GM20000 (cell line): ENCODE results near the gene MAK.

Source experiments
- DNase-seq: peaks from one replicate; pipeline ENCODE4 v3.0.0; 2012; ENCODE audit warnings: low spot score
- CTCF ChIP-seq: IDR thresholded peaks from 2 replicates; pipeline ENCODE4 v1.5.1; 2012; ENCODE audit warnings: mild to moderate bottlenecking, control low read depth; ENCODE audit errors: extremely low read depth, missing control alignments

The MAK gene

DNA sequence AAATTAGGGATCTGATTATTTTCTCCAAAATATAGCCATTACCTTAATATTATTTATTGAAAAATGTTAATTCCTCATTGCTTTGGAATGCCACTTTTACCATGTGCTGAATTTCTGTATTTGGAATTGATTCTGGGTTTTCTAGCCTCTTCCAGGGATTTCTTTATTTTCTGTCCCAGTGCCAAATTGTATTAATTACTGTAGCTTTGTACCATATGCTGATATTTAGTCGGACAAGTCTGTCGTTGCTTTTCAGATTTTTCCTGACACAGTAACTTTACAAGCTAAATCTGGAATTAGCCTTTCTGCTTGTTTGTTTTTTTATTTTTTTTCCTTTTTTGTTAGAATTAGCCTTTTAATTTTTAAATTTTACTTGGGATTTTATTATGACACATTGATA is 101.6 kb downstream of the MAK start:
- DNase-seq: no peak
- TF ChIP-seq CTCF: no peak

GRCh38 chr6:10733863-10734262 is 104.5 kb downstream of the MAK start:
- DNase-seq: no peak
- TF ChIP-seq CTCF: no peak

DNA sequence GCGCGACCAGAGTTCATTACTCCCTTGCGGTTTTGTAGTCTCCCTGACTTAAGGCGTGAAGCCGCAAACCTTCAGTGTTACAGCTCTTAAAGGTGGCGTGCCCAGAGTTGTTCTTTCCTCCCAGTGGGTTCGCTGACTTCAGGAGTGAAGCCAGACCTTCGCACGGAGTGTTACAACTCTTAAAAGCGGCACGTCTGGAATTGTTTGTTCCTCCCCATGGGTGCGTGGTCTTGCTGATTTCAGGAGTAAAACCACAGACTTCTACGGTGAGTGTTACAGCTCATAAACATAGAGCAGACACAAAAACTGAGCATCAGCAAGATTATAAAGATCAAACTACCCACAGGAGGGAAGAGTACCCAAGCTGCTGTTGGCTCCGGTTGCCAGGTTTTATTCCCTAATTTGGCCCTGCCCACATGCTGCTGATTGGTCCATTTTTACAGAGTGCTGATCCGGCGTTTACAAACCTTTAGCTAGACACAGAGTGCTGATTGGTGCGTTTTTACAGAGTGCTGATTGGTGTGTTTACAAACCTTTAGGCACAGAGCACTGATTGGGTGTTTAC is 105.1 kb downstream of the MAK start:
- TF ChIP-seq CTCF: no peak
- no peak for DNase-seq

DNA sequence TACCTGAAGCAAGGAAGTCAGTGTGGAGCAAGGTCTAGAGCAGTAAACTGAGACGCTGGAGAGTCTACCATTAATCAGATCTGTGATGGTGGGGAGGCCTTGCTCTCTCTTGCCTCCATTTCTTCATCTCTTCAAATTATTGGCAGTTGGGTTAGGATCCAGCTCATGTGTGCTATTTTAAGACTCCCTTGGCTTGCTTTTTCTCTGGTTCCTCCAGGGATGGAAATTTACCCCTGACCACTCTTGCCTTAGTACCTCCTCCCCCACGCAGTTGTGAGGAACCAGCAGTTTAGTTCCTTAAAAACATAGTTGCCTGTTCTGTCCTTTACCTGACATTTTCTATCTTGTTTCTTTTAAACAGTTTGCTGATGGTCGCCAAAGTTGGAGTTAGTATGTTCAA is 108.1 kb downstream of the MAK start:
- DNase-seq: no peak
- TF ChIP-seq CTCF: no peak

DNA sequence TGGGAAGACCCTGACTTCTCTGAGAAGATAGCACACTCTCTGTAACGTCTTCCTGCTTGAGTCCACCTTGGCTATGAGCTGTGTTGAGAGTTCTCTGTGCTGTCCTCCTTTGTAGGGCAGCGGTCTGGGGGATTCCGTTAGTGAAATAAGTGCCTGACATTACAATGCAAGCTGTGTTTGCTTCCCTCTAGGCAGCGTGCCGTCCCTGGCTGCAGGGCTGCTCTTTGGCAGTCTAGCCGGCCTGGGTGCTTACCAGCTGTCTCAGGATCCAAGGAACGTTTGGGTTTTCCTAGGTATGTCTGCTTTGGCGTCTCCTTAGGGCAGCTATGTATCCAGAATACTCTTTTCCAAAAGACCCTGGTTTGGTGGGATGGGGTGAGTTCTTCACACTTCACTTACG is 112.6 kb downstream of the MAK start:
- no peak for TF ChIP-seq CTCF
- no peak for DNase-seq

DNA sequence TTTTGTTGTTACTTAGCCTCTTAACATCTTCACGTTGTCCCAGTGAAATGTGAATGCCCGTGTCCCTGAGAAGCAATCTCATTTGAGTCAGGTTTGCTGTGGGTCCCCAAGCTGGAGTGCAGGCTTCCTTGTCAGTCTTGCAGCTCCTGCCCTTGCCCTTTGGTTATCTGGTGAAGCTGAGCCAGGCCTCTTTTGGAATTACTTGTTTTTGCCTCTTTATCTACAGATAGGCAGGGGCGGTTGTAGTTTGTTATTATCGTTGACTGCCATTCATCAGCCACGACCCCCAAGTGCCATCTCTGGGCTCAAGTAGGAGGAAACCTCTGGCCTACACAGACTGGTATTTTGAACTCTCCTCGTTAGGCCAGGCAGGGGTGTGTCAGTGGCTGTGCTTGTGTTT is 113.3 kb downstream of the MAK start:
- no peak for DNase-seq
- TF ChIP-seq CTCF: no peak

DNA sequence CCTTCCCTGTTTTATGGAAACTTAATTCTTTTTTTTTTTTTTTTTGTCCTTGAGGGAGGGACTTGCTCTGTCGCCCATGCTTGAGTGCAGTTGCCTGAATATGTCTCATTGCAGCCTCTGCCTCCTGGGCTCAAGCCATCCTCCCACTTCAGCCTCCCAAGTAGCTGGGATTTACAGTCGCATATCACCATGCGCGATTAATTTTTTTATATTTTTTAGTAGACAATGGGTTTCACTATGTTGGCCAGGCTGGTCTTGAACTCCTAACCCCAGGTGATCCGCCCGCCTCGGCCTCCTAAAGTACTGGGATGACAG is 114.8 kb downstream of the MAK start:
- no peak for DNase-seq
- no peak for TF ChIP-seq CTCF
